Ureter (tissue), 1 donor: ENCODE results near the gene GAB4. TPM values are rescaled to one million over a fixed set of nuclear protein-coding genes. Genes with fewer than 3 reads are reported as not detected.
"Not testable (repeated sequence)": the region's sequence is repeated elsewhere in the genome, so short reads cannot be mapped to it uniquely, and the experiment has no call there.

Experiments
- DNase-seq: peaks from one replicate; pipeline ENCODE4 v3.0.0-alpha.2; 2020; ENCODE audit warnings: low spot score
- total RNA-seq: library from RNA; stranded (reverse); gene quantifications from one replicate; pipeline ENCODE4 v1.2.4, GENCODE V29; 2023
- donor health status: DM: yes; HTN: yes; CAD: no.

The GAB4 gene
- total RNA-seq, 1 donor from 2014 or later: 0.23 TPM

GRCh38 chr22:16958475-16958874, 49.5 kb downstream of the GAB4 start:
- DNase-seq: no peak

GRCh38 chr22:16957781-16958180, 50.2 kb downstream of the GAB4 start:
- no peak for DNase-seq

GRCh38 chr22:16956290-16956689, 51.7 kb downstream of the GAB4 start:
- no peak for DNase-seq

GRCh38 chr22:16955678-16956210, 52.3 kb downstream of the GAB4 start:
- peak; percentile 61 for DNase-seq

GRCh38 chr22:16955081-16955480, 52.9 kb downstream of the GAB4 start:
- no peak for DNase-seq

GRCh38 chr22:16954060-16954403, 54.0 kb downstream of the GAB4 start:
- DNase-seq: no peak

GRCh38 chr22:16953206-16954059, 54.6 kb downstream of the GAB4 start:
- DNase-seq: no peak

- no peak for DNase-seq
Measured at GRCh38 chr22:16949561-16949960, 58.5 kb downstream of the GAB4 start.

GRCh38 chr22:16937811-16938210, 70.2 kb downstream of the GAB4 start:
- DNase-seq: no peak

- DNase-seq: not testable (repeated sequence)
Measured at GRCh38 chr22:16937209-16937608, 70.8 kb downstream of the GAB4 start.

- no peak for DNase-seq
Measured at GRCh38 chr22:16936625-16937024, 71.4 kb downstream of the GAB4 start.

- DNase-seq: no peak
Measured at GRCh38 chr22:16935209-16935608, 72.8 kb downstream of the GAB4 start.

GRCh38 chr22:16933291-16934282, 74.4 kb downstream of the GAB4 start:
- DNase-seq: no peak

GRCh38 chr22:16932577-16932976, 75.4 kb downstream of the GAB4 start:
- DNase-seq: no peak

- no peak for DNase-seq
Measured at GRCh38 chr22:16925407-16925966, 82.5 kb downstream of the GAB4 start.

- DNase-seq: no peak
Measured at GRCh38 chr22:16922706-16923105, 85.3 kb downstream of the GAB4 start.

GRCh38 chr22:16922076-16922475, 85.9 kb downstream of the GAB4 start:
- DNase-seq: no peak

- peak; percentile 57 for DNase-seq
Measured at GRCh38 chr22:16917144-16918003, 90.6 kb downstream of the GAB4 start.

GRCh38 chr22:16915701-16916100, 92.3 kb downstream of the GAB4 start:
- DNase-seq: no peak

- not testable (repeated sequence) for DNase-seq
Measured at GRCh38 chr22:16914911-16915310, 93.1 kb downstream of the GAB4 start.

- DNase-seq: no peak
Measured at GRCh38 chr22:16914006-16914405, 94.0 kb downstream of the GAB4 start.
